Measurements from ENCODE around the gene COPS7A.

Gene COPS7A

GRCh38 chr12:6748761-6749160 is 24.9 kb downstream of the COPS7A start:
- TF ChIP-seq POLR2AphosphoS5 (IDR thresholded peaks at IDR 0.05; ENCODE audit: low read depth, low read length) (no peak), FOXP2 (optimal IDR thresholded peaks at IDR 0.05; ENCODE audit: borderline replicate concordance, extremely low read depth, extremely low read length, insufficient read depth) (no peak), REST (IDR thresholded peaks at IDR 0.05; ENCODE audit: insufficient read depth in 1 of 2, low read depth in 2 of 2, low read length in 2 of 2) (no peak), SIN3A (IDR thresholded peaks at IDR 0.05; ENCODE audit: borderline replicate concordance, insufficient read depth, low read length) (no peak), TAF1 (IDR thresholded peaks at IDR 0.05; ENCODE audit: borderline replicate concordance, insufficient read depth, low read length) (no peak)

GRCh38 chr12:6750506-6750905 is 26.7 kb downstream of the COPS7A start:
- TF ChIP-seq TAF1 (IDR thresholded peaks at IDR 0.05; ENCODE audit: borderline replicate concordance, insufficient read depth, low read length) (no peak), POLR2AphosphoS5 (IDR thresholded peaks at IDR 0.05; ENCODE audit: low read depth, low read length) (no peak)

- TF ChIP-seq TAF1 (IDR thresholded peaks at IDR 0.05; ENCODE audit: borderline replicate concordance, insufficient read depth, low read length) (no peak), POLR2AphosphoS5 (IDR thresholded peaks at IDR 0.05; ENCODE audit: low read depth, low read length) (no peak), REST (IDR thresholded peaks at IDR 0.05; ENCODE audit: insufficient read depth in 1 of 2, low read depth in 2 of 2, low read length in 2 of 2) (no peak)
Observed at GRCh38 chr12:6751767-6752166, 27.9 kb downstream of the COPS7A start.

GRCh38 chr12:6752167-6752920 is 28.5 kb downstream of the COPS7A start:
- TF ChIP-seq FOXP2 (optimal IDR thresholded peaks at IDR 0.05; ENCODE audit: borderline replicate concordance, extremely low read depth, extremely low read length, insufficient read depth), result no peak

- TF ChIP-seq REST (IDR thresholded peaks at IDR 0.05; ENCODE audit: insufficient read depth in 1 of 2, low read depth in 2 of 2, low read length in 2 of 2) (no peak), POLR2AphosphoS5 (IDR thresholded peaks at IDR 0.05; ENCODE audit: low read depth, low read length) (peak; percentile 62), TAF1 (IDR thresholded peaks at IDR 0.05; ENCODE audit: borderline replicate concordance, insufficient read depth, low read length) (peak; percentile 85), SIN3A (IDR thresholded peaks at IDR 0.05; ENCODE audit: borderline replicate concordance, insufficient read depth, low read length) (peak; percentile 3; the same call in 1 of the 2 replicates), FOXP2 (optimal IDR thresholded peaks at IDR 0.05; ENCODE audit: borderline replicate concordance, extremely low read depth, extremely low read length, insufficient read depth) (peak; percentile 79)
Observed at GRCh38 chr12:6752921-6753771, 29.3 kb downstream of the COPS7A start, which contains the start of gene MLF2. MLF2 (minus strand) TSS chr12:6753141; CDS start chr12:6752334, 807 bp downstream.

GRCh38 chr12:6753772-6754356 is 30.0 kb downstream of the COPS7A start:
- TF ChIP-seq POLR2AphosphoS5 (IDR thresholded peaks at IDR 0.05; ENCODE audit: low read depth, low read length), result no peak; the same call in 1 of the 2 replicates
- no peak for TF ChIP-seq TAF1 (IDR thresholded peaks at IDR 0.05; ENCODE audit: borderline replicate concordance, insufficient read depth, low read length)
- no peak for TF ChIP-seq REST (IDR thresholded peaks at IDR 0.05; ENCODE audit: insufficient read depth in 1 of 2, low read depth in 2 of 2, low read length in 2 of 2)
- TF ChIP-seq FOXP2 (optimal IDR thresholded peaks at IDR 0.05; ENCODE audit: borderline replicate concordance, extremely low read depth, extremely low read length, insufficient read depth), result no peak
- no peak for TF ChIP-seq SIN3A (IDR thresholded peaks at IDR 0.05; ENCODE audit: borderline replicate concordance, insufficient read depth, low read length)

Data from PFSK-1 (cell line).